ENCODE results near the gene POLR1C.

Gene POLR1C

DNA sequence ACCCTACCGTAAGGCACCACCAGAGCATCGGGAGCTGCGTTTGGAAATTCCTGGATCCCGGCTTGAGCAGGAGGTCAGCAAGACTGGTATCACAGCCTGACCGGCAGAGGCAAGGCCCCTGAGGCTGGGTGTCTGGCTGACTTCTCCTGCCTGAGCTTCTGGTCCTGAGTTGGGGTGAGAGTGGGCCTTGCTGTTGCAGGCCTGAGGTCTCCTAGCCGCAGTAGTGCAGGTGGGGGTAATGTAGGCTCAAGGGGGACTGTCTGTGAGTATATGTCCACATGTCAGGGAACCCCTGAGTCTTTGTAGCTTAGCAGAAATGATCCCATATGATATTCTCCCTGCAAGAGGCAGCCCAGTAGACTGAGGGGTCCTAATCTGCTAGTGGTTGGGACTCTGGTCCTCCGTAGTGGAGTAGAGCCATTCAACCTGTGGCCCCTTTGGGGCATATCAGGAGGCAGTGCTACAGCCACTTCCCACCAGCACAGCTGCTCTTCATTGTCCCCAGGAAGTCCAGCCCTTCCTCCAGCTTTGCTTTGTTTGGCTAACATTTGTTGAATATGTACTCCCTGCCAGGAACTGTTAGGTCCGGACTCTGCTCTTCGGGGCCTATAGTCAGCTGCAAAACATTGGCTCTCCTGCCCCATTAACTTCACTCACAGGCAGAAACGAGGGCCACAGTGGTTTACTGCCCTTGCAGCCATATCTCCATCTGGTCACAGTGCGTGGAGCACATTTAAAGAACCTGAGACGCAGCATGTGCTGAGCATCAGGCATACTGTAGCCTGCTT, 17.7 kb upstream of the POLR1C start:
- DNase-seq (ENCODE audit: extremely low read depth, low read depth): no peak
- TF ChIP-seq, protein P1, sequence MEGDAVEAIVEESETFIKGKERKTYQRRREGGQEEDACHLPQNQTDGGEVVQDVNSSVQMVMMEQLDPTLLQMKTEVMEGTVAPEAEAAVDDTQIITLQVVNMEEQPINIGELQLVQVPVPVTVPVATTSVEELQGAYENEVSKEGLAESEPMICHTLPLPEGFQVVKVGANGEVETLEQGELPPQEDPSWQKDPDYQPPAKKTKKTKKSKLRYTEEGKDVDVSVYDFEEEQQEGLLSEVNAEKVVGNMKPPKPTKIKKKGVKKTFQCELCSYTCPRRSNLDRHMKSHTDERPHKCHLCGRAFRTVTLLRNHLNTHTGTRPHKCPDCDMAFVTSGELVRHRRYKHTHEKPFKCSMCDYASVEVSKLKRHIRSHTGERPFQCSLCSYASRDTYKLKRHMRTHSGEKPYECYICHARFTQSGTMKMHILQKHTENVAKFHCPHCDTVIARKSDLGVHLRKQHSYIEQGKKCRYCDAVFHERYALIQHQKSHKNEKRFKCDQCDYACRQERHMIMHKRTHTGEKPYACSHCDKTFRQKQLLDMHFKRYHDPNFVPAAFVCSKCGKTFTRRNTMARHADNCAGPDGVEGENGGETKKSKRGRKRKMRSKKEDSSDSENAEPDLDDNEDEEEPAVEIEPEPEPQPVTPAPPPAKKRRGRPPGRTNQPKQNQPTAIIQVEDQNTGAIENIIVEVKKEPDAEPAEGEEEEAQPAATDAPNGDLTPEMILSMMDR (IDR thresholded peaks at IDR 0.05; ENCODE audit: low read depth, low read length): no peak

DNA sequence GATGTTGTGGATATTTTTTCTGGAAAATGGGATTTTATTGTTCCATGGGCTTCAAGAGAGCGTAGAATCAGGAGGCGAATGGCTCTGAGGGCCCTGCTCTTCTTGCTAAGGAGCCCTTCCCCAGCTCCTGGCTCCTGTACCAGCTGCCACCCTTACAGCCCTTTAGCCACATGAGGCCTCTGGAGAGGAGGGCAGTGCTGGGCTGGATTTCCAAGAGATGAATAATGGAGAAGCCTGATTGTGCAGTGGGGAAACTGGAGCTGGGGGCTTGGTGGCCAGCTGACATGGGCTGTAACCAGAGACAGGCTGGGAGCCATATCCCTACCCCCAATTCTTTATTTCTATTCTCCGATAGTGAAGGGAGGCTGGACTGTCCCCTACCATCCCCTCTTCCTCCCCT, 16.0 kb upstream of the POLR1C start:
- DNase-seq (ENCODE audit: extremely low read depth, low read depth): no peak
- TF ChIP-seq, protein P1 (IDR thresholded peaks at IDR 0.05; ENCODE audit: low read depth, low read length): no peak

DNA sequence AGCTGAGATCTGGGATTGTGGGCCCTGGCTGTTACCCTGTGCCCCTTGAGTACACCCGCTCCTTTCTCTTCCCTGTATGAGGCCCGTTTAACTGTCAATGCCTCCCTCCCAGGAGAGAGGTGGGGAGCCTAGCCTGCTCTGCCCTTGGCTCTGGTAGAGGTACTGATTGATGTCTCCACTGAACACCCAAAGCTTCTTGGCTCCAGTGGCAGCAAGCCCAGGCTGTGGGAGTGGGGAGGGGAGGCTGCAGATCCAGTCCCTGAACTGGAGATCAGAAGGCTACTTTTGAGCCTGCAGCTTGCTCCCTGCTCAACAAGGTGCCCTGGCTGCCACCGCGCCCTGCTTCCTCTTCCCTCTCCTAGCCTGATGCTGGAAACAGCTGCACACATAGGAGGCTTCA, 14.2 kb upstream of the POLR1C start:
- TF ChIP-seq, protein P1 (IDR thresholded peaks at IDR 0.05; ENCODE audit: low read depth, low read length): no peak
- DNase-seq (ENCODE audit: extremely low read depth, low read depth): no peak

DNA sequence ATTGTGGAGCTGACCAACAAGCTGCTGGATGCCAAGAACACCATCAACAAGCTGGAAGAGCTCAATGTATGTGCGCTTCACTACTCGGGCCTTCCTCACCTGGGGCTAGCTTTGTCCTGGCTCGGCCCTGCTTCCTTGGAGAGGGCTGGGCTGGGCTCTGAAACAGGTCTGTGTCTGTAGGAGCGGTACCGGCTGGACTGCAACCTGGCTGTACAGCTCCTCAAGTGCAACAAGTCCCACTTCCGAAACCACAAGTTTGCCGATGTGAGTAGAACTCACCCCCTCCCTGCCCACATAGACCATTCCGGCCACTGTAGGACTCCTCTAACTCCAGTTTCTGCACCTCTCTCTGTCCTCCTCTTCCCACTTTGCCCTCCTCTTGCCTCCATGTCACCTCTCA, 13.4 kb upstream of the POLR1C start:
- no peak for DNase-seq (ENCODE audit: extremely low read depth, low read depth)
- TF ChIP-seq, protein P1 (IDR thresholded peaks at IDR 0.05; ENCODE audit: low read depth, low read length): no peak

DNA sequence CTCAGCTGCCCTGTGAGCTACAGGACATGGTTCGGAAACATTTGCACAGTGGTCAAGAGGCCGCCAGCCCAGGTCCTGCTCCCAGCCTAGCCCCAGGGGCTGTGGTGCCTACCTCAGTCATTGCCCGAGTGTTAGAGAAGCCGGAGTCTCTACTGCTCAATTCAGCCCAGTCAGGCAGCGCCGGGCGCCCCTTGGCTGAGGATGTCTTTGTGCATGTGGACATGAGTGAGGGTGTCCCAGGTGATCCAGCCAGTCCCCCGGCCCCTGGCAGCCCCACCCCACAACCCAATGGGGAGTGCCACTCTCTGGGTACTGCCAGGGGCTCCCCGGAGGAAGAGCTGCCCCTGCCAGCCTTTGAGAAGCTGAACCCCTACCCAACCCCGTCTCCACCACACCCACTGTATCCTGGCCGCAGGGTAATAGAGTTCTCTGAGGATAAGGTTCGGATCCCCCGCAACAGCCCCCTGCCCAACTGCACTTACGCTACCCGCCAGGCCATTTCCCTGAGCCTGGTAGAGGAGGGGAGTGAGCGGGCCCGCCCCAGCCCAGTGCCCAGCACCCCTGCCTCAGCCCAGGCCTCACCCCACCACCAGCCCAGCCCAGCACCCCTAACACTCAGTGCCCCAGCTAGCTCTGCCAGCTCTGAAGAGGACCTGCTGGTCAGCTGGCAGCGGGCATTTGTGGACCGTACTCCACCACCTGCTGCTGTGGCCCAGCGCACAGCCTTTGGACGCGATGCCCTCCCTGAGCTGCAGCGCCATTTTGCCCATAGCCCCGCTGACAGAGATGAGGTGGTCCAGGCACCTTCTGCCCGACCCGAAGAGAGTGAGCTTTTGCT, 11.9 kb upstream of the POLR1C start:
- DNase-seq (ENCODE audit: extremely low read depth, low read depth): no peak
- TF ChIP-seq, protein P1 (IDR thresholded peaks at IDR 0.05; ENCODE audit: low read depth, low read length): no peak

DNA sequence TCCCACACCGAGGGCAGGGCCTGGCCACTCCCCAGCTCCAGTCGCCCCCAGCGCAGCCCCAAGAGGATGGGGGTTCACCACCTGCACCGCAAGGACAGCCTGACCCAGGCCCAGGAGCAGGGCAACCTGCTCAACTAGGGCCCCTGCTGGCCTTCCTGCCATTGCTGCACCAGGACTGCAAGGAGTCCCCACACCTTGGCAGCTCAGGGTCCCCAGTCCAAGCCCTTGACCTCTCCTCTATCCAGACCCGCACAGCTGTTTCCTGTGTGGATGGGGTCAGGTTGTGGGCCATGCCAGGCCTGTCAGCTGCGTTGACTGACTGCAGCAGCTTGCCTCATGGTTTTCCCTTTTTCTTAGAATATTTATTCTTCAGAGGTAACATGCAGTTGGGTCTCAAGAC, 11.2 kb upstream of the POLR1C start:
- DNase-seq (ENCODE audit: extremely low read depth, low read depth): no peak
- TF ChIP-seq, protein P1 (IDR thresholded peaks at IDR 0.05; ENCODE audit: low read depth, low read length): no peak

DNA sequence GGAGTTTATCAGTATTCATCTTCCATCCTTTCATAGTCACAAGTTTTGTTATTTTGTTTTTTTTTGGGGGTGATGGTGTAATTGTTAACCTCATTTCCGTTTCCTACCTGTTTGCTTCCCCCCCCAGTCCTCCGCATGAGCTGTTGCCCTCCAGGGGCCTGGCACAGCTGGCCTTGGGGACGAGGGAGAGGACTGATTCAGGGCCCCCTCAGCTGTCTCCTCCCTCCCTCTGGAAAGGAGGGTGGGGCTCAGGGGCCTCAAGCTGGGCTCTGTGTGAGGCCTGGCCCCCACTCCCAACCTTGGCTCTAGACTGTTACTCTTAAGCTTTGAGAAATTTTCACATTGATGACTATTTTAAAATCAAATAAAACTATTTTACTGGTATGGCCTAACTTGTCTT, 10.7 kb upstream of the POLR1C start:
- no peak for DNase-seq (ENCODE audit: extremely low read depth, low read depth)
- TF ChIP-seq, protein P1 (IDR thresholded peaks at IDR 0.05; ENCODE audit: low read depth, low read length): no peak
